ENCODE results near the gene INO80E.
"Not testable (repeated sequence)": the region's sequence is repeated elsewhere in the genome, so short reads cannot be mapped to it uniquely, and the experiment has no call there.

INO80E gene

GRCh38 chr16:30010844-30011713, 15.0 kb downstream of the INO80E start, which contains the start of gene DOC2A:
Gene DOC2A (minus strand): TSS chr16:30011027. CDS start chr16:30010222, 805 bp downstream.
- DNase-seq, result no peak

DNA sequence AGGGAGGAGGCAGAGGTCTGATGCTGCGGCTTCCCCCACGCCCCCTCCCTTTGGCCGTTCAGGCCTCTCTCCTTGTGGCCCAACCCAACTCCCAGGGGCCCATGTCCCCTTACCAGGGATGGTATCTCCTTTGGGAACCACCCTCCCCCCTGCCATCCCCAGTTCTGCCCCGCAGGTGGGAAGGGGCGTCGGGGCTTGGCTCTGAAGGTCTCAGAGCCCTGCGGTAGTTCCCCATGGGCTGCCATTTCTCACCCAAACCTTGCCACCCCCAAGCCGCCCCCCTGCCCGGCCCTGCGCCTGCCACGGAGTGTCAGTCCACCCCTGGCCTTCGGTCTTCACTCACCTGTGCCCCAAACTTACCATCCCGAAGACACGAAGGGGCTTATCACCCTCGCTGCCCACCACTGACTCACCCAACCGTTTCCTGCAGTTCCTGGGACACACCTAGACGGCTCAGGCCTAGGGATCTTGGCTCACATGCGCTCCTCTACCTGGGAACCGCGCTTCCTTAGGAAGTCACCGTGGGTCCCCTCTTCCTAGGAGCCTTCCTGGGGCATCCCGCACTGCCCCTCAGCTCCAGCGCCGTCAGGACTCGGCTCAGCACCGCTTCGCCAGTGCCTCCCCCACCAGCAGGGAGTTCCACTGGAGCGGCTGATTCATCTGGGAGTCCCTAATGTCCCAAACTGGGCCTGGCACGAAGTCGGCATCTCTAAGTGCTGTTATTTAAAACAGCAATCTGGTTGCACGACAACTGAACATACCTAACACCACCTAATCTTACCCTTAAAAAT, 15.9 kb downstream of the INO80E start:
- DNase-seq, result no peak

- DNase-seq, result not testable (repeated sequence)
Observed at GRCh38 chr16:30012598-30012997, 16.6 kb downstream of the INO80E start.

DNA sequence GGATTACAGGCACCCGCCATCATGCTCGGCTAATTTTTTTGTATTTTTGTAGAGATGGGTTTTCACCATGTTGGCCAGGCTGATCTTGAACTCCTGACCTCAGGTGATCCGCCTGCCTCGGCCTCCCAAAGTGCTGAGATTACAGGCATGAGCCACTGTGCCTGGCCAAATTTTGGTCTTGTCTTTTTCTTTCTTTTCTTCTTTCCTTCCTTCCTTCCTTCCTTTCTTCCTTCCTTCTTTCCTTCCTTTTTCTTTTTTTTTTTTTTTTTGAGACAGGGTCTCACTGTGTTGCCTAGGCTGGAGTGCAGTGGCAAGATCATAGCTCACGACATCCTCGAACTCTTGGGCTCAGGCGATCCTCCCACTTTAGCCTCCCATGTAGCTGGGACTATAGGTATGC, 19.4 kb downstream of the INO80E start:
- DNase-seq, result not testable (repeated sequence)

DNA sequence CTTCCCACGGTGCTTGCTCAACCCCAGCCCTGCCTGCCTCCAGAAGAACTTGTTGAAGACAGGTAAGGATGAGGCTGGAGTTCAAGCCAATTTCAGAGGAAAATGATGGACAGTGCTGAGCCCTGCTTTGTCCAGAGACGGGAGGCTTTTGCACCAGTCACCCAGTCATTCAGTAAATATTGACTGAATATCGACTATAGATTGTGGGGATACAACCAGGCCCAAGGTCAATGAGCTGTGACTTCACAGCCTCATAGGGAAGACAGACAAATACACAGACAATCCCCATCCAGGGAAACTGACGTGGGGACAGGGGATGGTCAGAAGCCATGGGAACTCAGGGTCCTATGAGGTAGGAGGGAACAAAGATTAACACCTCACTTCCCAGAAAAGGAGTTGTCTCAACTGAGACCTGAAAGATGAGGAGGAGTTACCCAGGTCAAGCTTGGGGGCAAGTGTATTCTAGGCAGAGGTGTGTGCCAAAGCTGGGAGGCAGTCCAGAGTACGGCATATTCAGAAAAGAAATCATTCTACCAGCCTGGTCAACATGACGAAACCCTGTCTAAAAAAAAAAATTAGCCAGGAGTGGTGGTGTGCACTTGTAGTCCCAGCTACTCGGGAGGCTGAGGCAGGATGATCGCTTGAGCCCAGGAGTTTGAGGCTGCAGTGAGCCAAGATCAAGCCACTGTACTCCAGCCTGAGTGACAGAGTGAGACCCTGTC, 20.7 kb downstream of the INO80E start:
- no peak for DNase-seq

GRCh38 chr16:30017277-30017656, 21.2 kb downstream of the INO80E start:
- DNase-seq, result no peak

GRCh38 chr16:30017937-30018336, 21.9 kb downstream of the INO80E start:
- DNase-seq, result not testable (repeated sequence)

- no peak for DNase-seq
Observed at GRCh38 chr16:30018731-30019158, 22.7 kb downstream of the INO80E start.

DNA sequence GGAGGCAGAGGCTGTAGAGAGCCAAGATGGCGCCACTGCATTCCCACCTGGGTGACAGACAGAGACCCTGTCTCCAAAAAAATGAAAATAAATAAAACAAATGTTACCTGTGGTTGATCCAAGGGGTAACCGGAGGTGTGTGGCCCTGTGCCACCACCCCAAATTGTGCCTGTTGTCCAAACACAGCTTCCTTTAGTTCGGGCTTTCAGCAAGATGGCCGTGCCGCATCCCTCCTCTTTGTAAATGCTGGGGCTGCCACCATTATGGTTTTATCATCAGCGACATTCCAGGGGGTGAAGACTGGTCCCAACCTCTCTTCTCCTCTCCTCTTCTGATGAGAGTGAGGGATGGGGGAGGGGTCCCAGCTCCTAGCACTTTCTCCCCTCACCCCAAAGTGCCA, 26.8 kb downstream of the INO80E start, which contains the start of gene C16orf92:
Gene C16orf92 (plus strand): TSS at position 312 of the 400 bp plus-strand sequence. CDS start 143 bp downstream, outside the sequence.
- no peak for DNase-seq

GRCh38 chr16:30023586-30023985, 27.5 kb downstream of the INO80E start:
- no peak for DNase-seq

- no peak for DNase-seq
Observed at GRCh38 chr16:30024451-30024850, 28.4 kb downstream of the INO80E start.

DNA sequence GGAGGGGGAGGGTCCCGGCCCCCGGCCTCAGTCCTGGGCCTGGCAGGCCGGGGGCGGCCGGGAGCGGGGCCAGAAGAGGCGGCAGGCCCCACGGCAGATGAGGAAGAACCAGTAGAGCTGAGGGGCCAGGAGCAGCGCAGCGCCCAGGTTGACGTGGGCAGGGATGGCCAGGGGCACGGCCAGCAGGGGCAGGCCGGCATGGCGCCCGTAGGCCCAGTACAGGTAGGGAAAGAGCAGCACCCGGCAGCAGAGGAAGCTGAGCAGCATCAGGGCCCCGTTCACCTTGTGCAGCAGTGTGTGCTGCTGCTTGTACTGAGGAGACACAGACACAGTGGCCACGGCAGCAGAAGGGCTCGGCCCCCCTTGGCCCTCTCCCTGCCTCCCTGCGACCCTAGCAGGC, 29.1 kb downstream of the INO80E start:
- no peak for DNase-seq

DNA sequence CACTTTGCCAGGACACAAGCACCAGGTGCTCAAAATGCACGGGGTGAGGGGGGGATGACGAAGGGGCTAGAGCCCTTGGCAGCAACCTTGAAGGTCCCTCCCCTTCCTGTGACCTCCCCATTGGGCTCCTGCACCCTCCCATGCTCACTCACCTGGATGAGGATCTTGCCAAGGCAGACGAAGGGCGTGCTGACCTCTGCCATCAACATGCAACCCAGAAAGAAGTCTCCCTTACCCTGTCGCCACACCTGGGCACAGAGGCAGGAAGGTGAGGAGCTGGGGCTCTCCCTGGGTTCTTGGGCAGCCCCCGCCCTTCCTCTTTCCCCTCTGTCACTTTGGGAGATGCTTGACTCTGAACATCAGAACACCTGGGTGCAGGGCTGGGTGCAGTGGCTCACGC, 29.5 kb downstream of the INO80E start:
- DNase-seq, result no peak

- no peak for DNase-seq
Observed at GRCh38 chr16:30026449-30026848, 30.4 kb downstream of the INO80E start.

DNA sequence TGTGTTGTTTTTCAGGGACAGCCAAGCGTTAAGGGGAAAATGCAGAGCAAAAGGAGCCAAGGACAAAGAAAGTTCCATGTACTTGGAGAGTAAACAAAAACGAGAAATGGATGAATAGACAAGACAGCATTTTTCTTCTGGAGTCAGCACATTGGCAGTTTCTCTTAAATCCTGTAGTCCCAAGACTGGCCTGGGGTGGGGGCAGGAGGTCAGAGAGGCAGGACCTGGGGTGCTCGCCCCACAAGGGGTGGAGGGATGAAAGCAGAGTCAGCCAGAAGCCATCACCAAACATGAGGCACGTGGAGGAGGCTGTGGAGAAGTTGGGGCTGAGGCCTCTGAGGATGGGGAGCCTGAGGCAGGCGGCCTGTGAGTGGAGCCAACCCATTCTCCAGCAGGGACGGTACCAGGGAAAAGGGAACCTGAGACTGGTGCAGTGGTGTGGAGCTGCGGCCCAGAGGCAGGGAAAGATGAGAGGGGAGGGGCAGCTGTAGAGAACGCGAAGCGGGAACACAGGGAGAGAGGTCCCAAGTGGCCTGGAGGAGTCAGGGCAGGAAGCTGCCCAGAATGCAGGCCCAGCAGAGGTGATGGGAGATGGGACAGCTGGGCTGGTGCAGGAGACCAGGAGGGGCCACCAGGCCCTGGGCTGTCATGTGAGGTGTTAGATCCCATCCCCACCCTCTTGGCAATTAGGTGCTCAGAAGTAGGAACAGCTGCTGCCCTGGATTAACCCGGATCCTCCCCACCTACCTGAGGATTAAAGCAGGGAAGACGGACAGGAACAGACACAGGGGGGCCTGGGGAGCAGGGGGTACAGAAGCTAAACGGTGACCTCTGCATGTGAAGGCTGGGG, 31.8 kb downstream of the INO80E start:
- DNase-seq, result no peak

GRCh38 chr16:30028438-30029076, 32.5 kb downstream of the INO80E start:
- DNase-seq, result no peak

- DNase-seq, result no peak
Observed at GRCh38 chr16:30030011-30030685, 34.1 kb downstream of the INO80E start.

- no peak for DNase-seq
Observed at GRCh38 chr16:30030841-30031413, 34.9 kb downstream of the INO80E start, which contains the start of gene TLCD3B. Gene TLCD3B (minus strand): TSS chr16:30031271. CDS start chr16:30030527, 744 bp downstream.

DNA sequence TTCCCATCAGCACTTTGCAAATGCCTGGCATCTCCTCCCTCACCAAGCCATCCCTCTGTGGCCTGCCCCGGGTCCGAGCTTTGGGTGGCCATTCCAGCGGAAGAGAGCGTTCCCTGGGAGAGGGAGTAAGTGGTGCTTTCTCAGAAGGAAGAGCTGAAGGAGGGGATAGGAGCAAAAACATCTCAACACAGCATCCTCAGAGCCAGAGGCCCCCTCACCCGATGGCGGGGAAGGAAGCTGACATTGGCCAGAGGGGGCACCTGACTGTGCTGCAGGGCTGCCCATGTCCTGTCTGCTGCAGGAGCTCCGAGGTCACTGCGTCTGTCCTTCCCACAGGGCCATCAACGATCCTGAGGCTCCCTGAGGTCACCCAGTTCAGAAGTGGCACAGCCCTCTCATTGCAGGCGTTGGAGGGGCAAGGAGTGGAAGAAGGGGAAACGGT, 35.5 kb downstream of the INO80E start:
- DNase-seq, result no peak

DNA sequence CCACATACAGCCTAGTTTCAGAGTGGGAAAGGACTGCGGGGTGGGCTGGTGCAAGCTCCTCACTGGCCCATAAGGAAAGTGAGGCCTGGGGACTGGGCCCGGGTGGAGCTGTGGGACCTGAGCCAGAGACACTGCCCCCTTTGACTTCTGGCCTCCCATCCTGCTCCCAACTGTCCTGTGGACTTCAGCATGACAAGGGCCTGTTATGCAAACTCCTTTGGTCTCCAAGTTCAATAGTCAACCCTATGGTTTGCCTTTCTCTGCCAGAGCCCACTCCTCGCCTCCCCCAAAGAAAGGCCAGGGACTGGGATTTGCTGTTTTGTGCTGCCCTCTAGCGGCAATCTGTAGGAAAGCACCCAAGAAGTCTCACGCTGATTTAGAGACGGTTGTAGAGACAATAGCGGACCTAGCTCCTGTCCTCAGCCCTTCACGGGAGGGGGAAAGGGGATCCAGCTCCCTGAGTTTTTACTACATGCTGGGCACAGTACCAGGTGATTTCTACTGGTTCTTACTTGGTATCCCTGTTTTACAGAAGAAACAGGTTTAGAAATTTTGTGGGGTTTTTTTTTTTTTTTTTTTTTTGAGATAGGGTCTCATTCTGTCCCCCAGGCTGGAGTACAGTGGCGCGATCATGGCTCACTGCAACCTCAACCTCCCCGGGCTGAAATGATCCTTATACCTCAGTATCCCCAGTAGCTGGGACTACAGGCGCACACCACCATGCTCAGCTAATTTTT, 36.2 kb downstream of the INO80E start:
- DNase-seq, result peak; percentile 81

All from activated CD4-positive, alpha-beta T cell treated with anti-CD3 and anti-CD28 coated beads, Interleukin-2, Interleukin-6, amounts not matched to agents 100 ng/mL and 50 ng/mL, durations not matched to agents 16 hours and 8 hours (primary cell).